Stimulated activated CD4-positive, alpha-beta T cell treated with anti-CD3 and anti-CD28 coated beads, Interleukin-4, amount 100 ng/mL, for 1 hour (primary cell): ENCODE data around the gene OR1C1.
"Not testable (repeated sequence)": the region's sequence is repeated elsewhere in the genome, so short reads cannot be mapped to it uniquely, and the experiment has no call there.

Experiments used
- DNase-seq: peaks from one replicate; pipeline ENCODE4 v3.0.0-alpha.2; 2020

Gene OR1C1

GRCh38 chr1:247760456-247760855 is at the start of gene OR1C1:
OR1C1 (minus strand) TSS chr1:247760556; CDS start chr1:247758406, 2,150 bp downstream.
- DNase-seq = no peak

- no peak for DNase-seq
Observed at GRCh38 chr1:247797518-247797917, 37.2 kb upstream of the OR1C1 start.

- DNase-seq = no peak
Observed at GRCh38 chr1:247769603-247770002, 9.2 kb upstream of the OR1C1 start.

GRCh38 chr1:247754311-247754710 is 6.0 kb downstream of the OR1C1 start:
- not testable (repeated sequence) for DNase-seq

- DNase-seq = no peak
Observed at GRCh38 chr1:247749870-247750269, 10.5 kb downstream of the OR1C1 start.

GRCh38 chr1:247748041-247748440 is 12.3 kb downstream of the OR1C1 start, which contains the start of gene OR14A2:
OR14A2 (minus strand) TSS chr1:247748141.
- no peak for DNase-seq

- DNase-seq = no peak
Observed at GRCh38 chr1:247747616-247748015, 12.7 kb downstream of the OR1C1 start.

GRCh38 chr1:247746391-247746935 is 13.9 kb downstream of the OR1C1 start:
- no peak for DNase-seq

- not testable (repeated sequence) for DNase-seq
Observed at GRCh38 chr1:247742215-247742760, 18.1 kb downstream of the OR1C1 start.

GRCh38 chr1:247741756-247742155 is 18.6 kb downstream of the OR1C1 start:
- DNase-seq = no peak

- DNase-seq = no peak
Observed at GRCh38 chr1:247740721-247741120, 19.6 kb downstream of the OR1C1 start.

GRCh38 chr1:247738315-247738714 is 22.0 kb downstream of the OR1C1 start, which contains the start of gene OR14K1:
OR14K1 (plus strand) TSS chr1:247738615; CDS start chr1:247738615, 0 bp downstream.
- DNase-seq = no peak

- no peak for DNase-seq
Observed at GRCh38 chr1:247721222-247721621, 39.1 kb downstream of the OR1C1 start.

- no peak for DNase-seq
Observed at GRCh38 chr1:247716546-247716945, 43.8 kb downstream of the OR1C1 start, which contains the start of gene OR6F1. OR6F1 (minus strand) TSS chr1:247716646; CDS start chr1:247712755, 3,891 bp downstream.

- no peak for DNase-seq
Observed at GRCh38 chr1:247713753-247714152, 46.6 kb downstream of the OR1C1 start.

GRCh38 chr1:247710681-247711080 is 49.7 kb downstream of the OR1C1 start:
- not testable (repeated sequence) for DNase-seq
